Activated CD8-positive, alpha-beta memory T cell treated with anti-CD3 and anti-CD28 coated beads, Interleukin-2, amount 50 U/mL, for 24 hours (primary cell): ENCODE data around the gene GPX6.
"Not testable (repeated sequence)": the region's sequence is repeated elsewhere in the genome, so short reads cannot be mapped to it uniquely, and the experiment has no call there.

Source experiments
- DNase-seq: peaks from one replicate; pipeline ENCODE4 v3.0.0-alpha.2; 2020; ENCODE audit errors: extremely low read depth

GPX6 gene

GRCh38 chr6:28485482-28485881, 30.1 kb downstream of the GPX6 start:
- no peak for DNase-seq

DNA sequence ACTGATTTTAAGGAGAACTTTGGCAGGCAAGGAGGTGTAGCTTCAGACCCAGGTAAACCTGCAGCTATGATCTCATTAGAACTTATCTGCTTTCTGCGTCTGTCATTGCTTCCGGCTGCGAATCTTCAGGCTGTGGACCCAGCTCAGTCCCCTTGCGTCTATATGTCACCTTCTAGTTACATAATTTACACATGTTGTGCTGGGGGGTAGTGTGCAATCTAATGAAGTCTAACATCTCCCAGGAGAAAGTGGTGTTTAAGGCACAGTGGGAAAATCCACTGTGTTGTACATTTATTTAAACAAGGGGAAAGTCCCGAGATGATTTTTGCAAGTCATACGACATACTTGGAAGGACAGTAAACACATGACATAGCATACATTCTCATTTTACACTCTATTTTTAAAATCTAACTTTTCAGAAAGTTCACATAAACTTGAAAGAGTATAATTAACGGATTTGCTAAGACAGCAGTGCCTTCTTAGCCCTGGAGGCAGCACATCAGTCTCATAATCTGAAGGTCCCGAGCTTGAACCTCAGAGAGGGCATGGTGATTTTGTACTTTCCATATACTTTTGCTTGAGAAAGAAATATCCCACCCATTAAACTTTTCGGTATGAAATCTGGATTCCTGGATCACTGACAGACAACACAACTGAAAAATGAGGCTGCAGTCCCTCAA, 35.2 kb downstream of the GPX6 start:
- no peak for DNase-seq

DNA sequence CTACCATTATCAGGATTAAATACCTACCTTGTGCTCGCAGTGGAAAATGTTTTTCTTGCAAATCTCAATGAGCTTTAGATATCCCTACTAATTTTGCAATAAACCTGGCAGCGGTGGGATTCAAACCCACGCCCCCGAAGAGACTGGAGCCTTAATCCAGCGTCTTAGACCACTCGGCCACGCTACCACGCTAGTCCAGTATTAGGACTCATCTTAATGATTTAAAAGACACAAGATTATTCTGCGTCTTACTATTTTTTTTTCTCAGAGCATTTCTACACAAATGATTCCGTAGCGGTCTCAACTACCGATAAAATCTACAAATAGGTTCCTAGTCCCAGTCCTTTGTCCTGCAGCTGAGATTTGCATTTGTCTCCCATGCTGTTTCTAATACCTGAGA, 37.1 kb downstream of the GPX6 start:
- no peak for DNase-seq

DNA sequence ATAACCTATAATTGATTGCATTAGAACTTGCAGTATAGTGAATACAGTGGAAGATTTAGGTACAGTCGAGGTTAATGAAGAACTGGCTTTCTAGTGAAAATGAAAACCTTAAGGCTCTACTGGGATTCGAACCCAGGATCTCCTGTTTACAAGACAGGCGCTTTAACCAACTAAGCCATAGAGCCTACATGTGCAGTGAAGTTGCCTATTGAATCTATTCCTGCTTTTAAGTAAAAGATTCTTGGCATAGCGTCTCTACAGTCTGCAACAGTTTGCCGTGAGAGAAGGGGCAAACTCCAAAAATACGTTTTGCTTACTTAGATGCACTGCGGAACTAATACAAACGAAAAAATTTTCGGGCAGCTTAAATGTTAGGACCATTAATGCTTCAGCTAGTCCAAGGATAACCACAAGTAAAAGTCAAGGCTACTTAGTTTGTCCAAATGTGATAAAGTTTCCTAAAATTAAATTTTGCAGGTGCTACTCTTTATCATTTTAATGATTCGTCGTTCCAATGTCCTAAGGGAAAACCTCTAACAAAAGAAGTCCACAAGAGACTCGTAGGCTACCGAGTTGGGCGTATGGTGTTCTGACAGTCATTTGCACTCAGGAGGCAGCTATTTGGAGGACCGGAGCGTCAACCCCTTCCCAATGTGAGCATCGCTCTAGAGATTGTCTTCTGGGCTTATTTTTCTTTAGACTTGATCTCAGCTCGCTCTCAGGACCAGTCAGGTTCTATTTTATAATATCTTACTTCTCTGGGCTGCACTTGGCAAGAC, 41.0 kb downstream of the GPX6 start:
- no peak for DNase-seq

GRCh38 chr6:28469153-28469745, 46.3 kb downstream of the GPX6 start:
- DNase-seq: not testable (repeated sequence)

GRCh38 chr6:28468056-28468455, 47.5 kb downstream of the GPX6 start:
- DNase-seq: no peak

- DNase-seq: no peak
Measured at GRCh38 chr6:28462401-28462800, 53.2 kb downstream of the GPX6 start.

DNA sequence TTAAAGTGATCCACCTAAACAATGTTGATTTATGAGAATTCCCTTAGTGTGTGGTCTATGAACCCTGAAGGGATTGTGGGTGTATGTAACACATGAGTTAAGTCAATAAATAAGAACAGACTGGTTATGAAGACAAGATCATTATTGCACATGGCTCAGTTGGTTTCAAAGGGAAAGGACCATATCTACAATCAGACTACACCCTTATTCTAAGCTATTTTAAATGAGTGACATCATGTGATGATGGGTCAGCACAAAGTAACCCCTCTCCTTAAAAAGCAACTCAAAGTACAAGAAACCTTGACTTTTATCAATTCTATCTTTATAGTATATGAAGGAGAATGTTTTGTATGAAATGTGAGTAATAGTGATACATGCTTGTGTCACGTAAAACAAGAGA, 57.0 kb downstream of the GPX6 start:
- no peak for DNase-seq
